Endothelial cell of umbilical vein (primary cell): Measurements from ENCODE around the gene CAMK2G. TPM values are rescaled to one million over a fixed set of nuclear protein-coding genes. Genes with fewer than 3 reads are reported as not detected.

Experiments used
- BruUV-seq: library from RNA; stranded (reverse); fragments of 400-500 nt; replicated peaks from 2 replicates; lab custom pipeline; 2021; lab: Mats Ljungman, UMichigan
- CTCF ChIA-PET: fragments of 300-600, 350-600 bp; sonication (Branson Sonifier 250); formaldehyde crosslinking; loops from one replicate; lab custom pipeline; 2021; ENCODE audit warnings: antibody characterized with exemption, inconsistent platforms; lab: Charles Lee
- POLR2A ChIA-PET: fragments of 300-600, 350-600 bp; sonication (Branson Sonifier 250); formaldehyde crosslinking; loops from one replicate; lab custom pipeline; 2021; ENCODE audit warnings: antibody characterized with exemption, inconsistent platforms; lab: Charles Lee
- DNase-seq: peaks from one replicate; pipeline ENCODE4 v3.0.0-alpha.2; 2011; ENCODE audit warnings: low read depth, low spot score
- FAIRE-seq: peaks from 2 replicates; lab custom pipeline; 2011; peaks lifted over from hg19 to GRCh38; lab: Jason Lieb, UNC
- H2AFZ ChIP-seq: 2 replicates; pipeline ENCODE4 v1.6.0; 2012; ENCODE audit warnings: low read depth, low read length, control low read depth, inconsistent platforms
- H3K27ac ChIP-seq: 2 replicates; pipeline ENCODE4 v1.5.1; 2011; ENCODE audit warnings: low read depth, mild to moderate bottlenecking, control low read depth, low read length, moderate library complexity; ENCODE audit not compliant: insufficient read depth
- H3K27me3 ChIP-seq, 2 experiments: 2 replicates each; pipeline versions ENCODE4 v1.6.0 to v1.6.1; 2011; ENCODE audit warnings: low read length in 2 of 2, mixed read lengths in 1 of 2; ENCODE audit not compliant: control insufficient read depth in 2 of 2, insufficient read depth in 2 of 2
- H3K36me3 ChIP-seq, 2 experiments: 2 replicates in 1 of 2; 3 replicates in 1 of 2; pipeline ENCODE4 v1.5.1; 2011; ENCODE audit warnings: low read length in 2 of 2, mild to moderate bottlenecking in 1 of 2, moderate library complexity in 1 of 2; ENCODE audit not compliant: control insufficient read depth in 2 of 2, insufficient read depth in 2 of 2; ENCODE audit errors: extremely low read depth in 1 of 2
- H3K4me1 ChIP-seq: 3 replicates; pipeline ENCODE4 v1.5.1; 2011; ENCODE audit warnings: mild to moderate bottlenecking, low read length; ENCODE audit not compliant: control insufficient read depth, insufficient read depth; ENCODE audit errors: extremely low read depth
- H3K4me2 ChIP-seq: 2 replicates; pipeline ENCODE4 v1.6.1; 2011; ENCODE audit warnings: low read length, control low read depth, mixed read lengths; ENCODE audit not compliant: insufficient read depth
- H3K4me3 ChIP-seq, 3 experiments: fragments of 200-600 bp in 1 of 3; sonication (generic), shearing (Covaris generic) in 1 of 3; replicated peaks in 1 of 3; 2 replicates each; pipeline ENCODE4 v1.5.1; 2011 to 2016; ENCODE audit warnings: control low read depth in 3 of 3, low read length in 3 of 3, mild to moderate bottlenecking in 2 of 3, inconsistent platforms in 1 of 3, low read depth in 1 of 3, moderate library complexity in 1 of 3; ENCODE audit not compliant: insufficient read depth in 1 of 3
- H3K79me2 ChIP-seq: 2 replicates; pipeline ENCODE4 v1.6.0; 2012; ENCODE audit warnings: low read length, inconsistent platforms; ENCODE audit not compliant: control insufficient read depth, insufficient read depth
- H3K9ac ChIP-seq: replicated peaks from 2 replicates; pipeline ENCODE3; 2011; ENCODE audit warnings: low read length, control low read depth; ENCODE audit not compliant: insufficient read depth; ENCODE audit errors: extremely low read depth
- H3K9me1 ChIP-seq: replicated peaks from 3 replicates; pipeline ENCODE4 v1.6.0; 2011; ENCODE audit warnings: mild to moderate bottlenecking, low read length; ENCODE audit not compliant: control insufficient read depth, insufficient read depth; ENCODE audit errors: extremely low read depth
- H3K9me3 ChIP-seq: replicated peaks from 2 replicates; pipeline ENCODE4 v1.5.1; 2012; ENCODE audit warnings: low read length, inconsistent platforms; ENCODE audit not compliant: control insufficient read depth, insufficient read depth
- H4K20me1 ChIP-seq: replicated peaks from 2 replicates; pipeline ENCODE3; 2011; ENCODE audit warnings: mild to moderate bottlenecking, low read length; ENCODE audit not compliant: control insufficient read depth, insufficient read depth; ENCODE audit errors: extremely low read depth
- CTCF ChIP-seq, 2 donors: IDR thresholded peaks; 1 replicate in 1 of 2; 2 replicates in 1 of 2; pipeline ENCODE4 v1.5.1; 2011; ENCODE audit warnings: low read length in 2 of 2, mild to moderate bottlenecking in 2 of 2, moderate library complexity in 2 of 2, control low read depth in 1 of 2, inconsistent platforms in 1 of 2, low read depth in 1 of 2; ENCODE audit not compliant: insufficient read depth in 1 of 2; ENCODE audit errors: extremely low read depth in 1 of 2
- EZH2 ChIP-seq: IDR thresholded peaks from 2 replicates; pipeline ENCODE4 v1.6.1; 2012; ENCODE audit warnings: borderline replicate concordance, low read depth, mild to moderate bottlenecking, moderate library complexity, low read length, inconsistent platforms; ENCODE audit not compliant: severe bottlenecking
- FOS ChIP-seq: IDR thresholded peaks from 2 replicates; pipeline ENCODE4 v1.6.1; 2011; ENCODE audit warnings: mild to moderate bottlenecking, low read length, moderate library complexity, borderline replicate concordance; ENCODE audit not compliant: insufficient read depth
- GATA2 ChIP-seq: IDR thresholded peaks from 2 replicates; pipeline ENCODE4 v1.7.0; 2011; ENCODE audit warnings: low read depth, mild to moderate bottlenecking, moderate library complexity, mixed read lengths, low read length; ENCODE audit not compliant: insufficient read length, insufficient read depth
- JUN ChIP-seq: IDR thresholded peaks from 2 replicates; pipeline ENCODE4 v1.6.1; 2011; ENCODE audit warnings: borderline replicate concordance, low read depth; ENCODE audit not compliant: insufficient read length, insufficient read depth
- MAX ChIP-seq: IDR thresholded peaks from 2 replicates; pipeline ENCODE4 v1.6.1; 2011; ENCODE audit not compliant: insufficient read depth, insufficient read length
- MYC ChIP-seq: IDR thresholded peaks from one replicate; pipeline ENCODE4 v1.6.1; 2011; ENCODE audit warnings: mild to moderate bottlenecking, low read depth, low read length
- POLR2A ChIP-seq: IDR thresholded peaks from 2 replicates; pipeline ENCODE4 v1.6.1; 2012; ENCODE audit warnings: low read depth, mild to moderate bottlenecking, control low read depth, low read length
- POLR2AphosphoS5 ChIP-seq: IDR thresholded peaks from 2 replicates; pipeline ENCODE4 v1.6.1; 2012; ENCODE audit warnings: low read depth, mild to moderate bottlenecking, control low read depth, low read length, moderate library complexity; ENCODE audit not compliant: insufficient read depth
- dilution Hi-C: fragments of 300-500 bp; cut with MboI; formaldehyde crosslinking; loops from one replicate; pipeline ENCODE4 v1.15.0; 2019; ENCODE audit warnings: low sequenced_read_pairs; ENCODE audit not compliant: extremely low pct_ligation_motif_present
- intact Hi-C: fragments of 100-400 bp; cut with micrococcal nuclease; formaldehyde crosslinking; loops from one replicate; pipeline ENCODE4 v1.10.0; 2022
- polyA plus RNA-seq, 4 experiments: library from polyadenylated mRNA; depleted of rRNA in 3 of 4; stranded (reverse) in 3 of 4; unstranded in 1 of 4; fragments of >200 nt; gene quantifications; 2 replicates each; pipeline versions ENCODE4 v1.2.1 to v1.2.3, GENCODE V29; 2011 to 2012; ENCODE audit warnings: missing spikeins in 1 of 4
- total RNA-seq: library from RNA; stranded (reverse); gene quantifications from 2 replicates; pipeline ENCODE4 v1.2.3, GENCODE V29; 2021

The CAMK2G gene
- total and polyA plus RNA-seq, 2 donors (not counting 3 experiments of a cell fraction or from before 2014, with no cell fraction given), result 27.2 to 33.6 TPM

GRCh38 chr10:73900064-73900463 lies 25.7 kb upstream of the CAMK2G start:
- H3K36me3 ChIP-seq, result no peaks in the 10 kb centered on the region
- ChIA-PET CTCF (interaction anchor here (0.7 to 5.3 kb wide), 10 partner anchors 9 to 203 kb away, joined by 3 to 45 read pairs (median 4); no protein-coding TSS in a partner anchor), POLR2A (interaction anchor here (0.8 to 1.3 kb wide), 2 partner anchors 8 to 13 kb away, joined by 6 to 13 read pairs; no protein-coding TSS in a partner anchor)
- no TSS peak for BruUV-seq
- dilution Hi-C loops (no loop called here), intact Hi-C loops (no loop called here)
- H3K79me2 ChIP-seq, result no peaks in the 10 kb centered on the region
- TF ChIP-seq JUN, result no peak
- TF ChIP-seq FOS, result no peak
- no peak for TF ChIP-seq POLR2A
- no peak for TF ChIP-seq MAX
- no peak for TF ChIP-seq MYC
- no peak for TF ChIP-seq POLR2AphosphoS5
- TF ChIP-seq GATA2, result no peak
- TF ChIP-seq CTCF (IDR thresholded peaks at IDR 0.05; ENCODE audit: extremely low read depth in 1 of 2, insufficient read depth in 1 of 2, low read depth in 1 of 2, low read length in 2 of 2), result no peak
- no peak for TF ChIP-seq EZH2
- H3K4me1 ChIP-seq, result peaks cover 21% of the 10 kb centered on the region
- H4K20me1 ChIP-seq, result no peaks in the 10 kb centered on the region
- DNase-seq (no peak), FAIRE-seq (no peak)
- peak overlapping the region; percentile 79 for H3K27ac ChIP-seq
- no peaks in the 10 kb centered on the region for H3K9me3 ChIP-seq
- H3K9me1 ChIP-seq, result no peaks in the 10 kb centered on the region
- no peak overlapping the region for H3K9ac ChIP-seq
- H2AFZ ChIP-seq, result no peak overlapping the region
- no peaks in the 10 kb centered on the region for H3K27me3 ChIP-seq
- no peak overlapping the region for H3K4me2 ChIP-seq
- no peak overlapping the region for H3K4me3 ChIP-seq
